Measurements from ENCODE around the gene FBLN2.

GRCh38 chr3:13684350-13684749, 135.4 kb downstream of the FBLN2 start:
- no peak for TF ChIP-seq CTCF (IDR thresholded peaks at IDR 0.05)
- no peak for TF ChIP-seq POLR2AphosphoS5 (IDR thresholded peaks at IDR 0.05)
- no peak for TF ChIP-seq POLR2A (IDR thresholded peaks at IDR 0.05)
- no peak for TF ChIP-seq EP300 (IDR thresholded peaks at IDR 0.05)
